ENCODE data around the gene SCN5A. TPM values are rescaled to one million over a fixed set of nuclear protein-coding genes. Genes with fewer than 3 reads are reported as not detected.

The SCN5A gene
- total RNA-seq, 1 experiment from 2014 or later: 4.7 TPM

- no peaks in the 10 kb centered on the region; the same call in 1 of the 2 replicates for H3K27me3 ChIP-seq (ENCODE audit: insufficient read depth, low read depth)
- no peak for DNase-seq
- H3K4me1 ChIP-seq (replicated peaks; ENCODE audit: insufficient read depth): no peaks in the 10 kb centered on the region
- POLR2A ChIA-PET (ENCODE audit: unreplicated experiment): no interaction called here
- TF ChIP-seq EZH2 (IDR thresholded peaks at IDR 0.05; ENCODE audit: low read depth) (no peak), CTCF (conservative IDR thresholded peaks at IDR 0.05) (peak; percentile 42; the same call in 1 of the 2 replicates)
- no peak overlapping the region for H3K4me2 ChIP-seq
- H3K27ac ChIP-seq: no peak overlapping the region
- BruUV-seq (replicated peaks): no TSS peak
- no peaks in the 10 kb centered on the region for H3K79me2 ChIP-seq (ENCODE audit: low read depth)
- H3F3A ChIP-seq (ENCODE audit: insufficient read depth, low read depth): no peaks in the 10 kb centered on the region
- no peaks in the 10 kb centered on the region for H3K9me2 ChIP-seq (ENCODE audit: insufficient read depth)
- no peaks in the 10 kb centered on the region for H3K9me3 ChIP-seq (ENCODE audit: insufficient read depth, low read depth)
- H3K36me3 ChIP-seq (ENCODE audit: low read depth): no peaks in the 10 kb centered on the region
- intact Hi-C loops (cut with micrococcal nuclease; ENCODE audit: unreplicated experiment): no loop called here
- CTCF ChIA-PET: no interaction called here
- no peak overlapping the region for H2AFZ ChIP-seq
- no peak overlapping the region for H3K4me3 ChIP-seq
- H4K20me1 ChIP-seq (ENCODE audit: insufficient read depth): no peaks in the 10 kb centered on the region
Measured at GRCh38 chr3:38627956-38628355, 21.5 kb downstream of the SCN5A start.

- POLR2A ChIA-PET (ENCODE audit: unreplicated experiment): interaction anchor here (0.6 kb wide), 1 partner anchor 711 kb away, joined by 3 read pairs; no protein-coding TSS in a partner anchor
- no peaks in the 10 kb centered on the region for H3K79me2 ChIP-seq (ENCODE audit: low read depth)
- no peak overlapping the region for H3K27ac ChIP-seq
- H3K9me2 ChIP-seq (ENCODE audit: insufficient read depth): no peaks in the 10 kb centered on the region
- H4K20me1 ChIP-seq (ENCODE audit: insufficient read depth): no peaks in the 10 kb centered on the region
- H3K27me3 ChIP-seq (ENCODE audit: insufficient read depth, low read depth): no peaks in the 10 kb centered on the region
- H2AFZ ChIP-seq: no peak overlapping the region
- H3F3A ChIP-seq (ENCODE audit: insufficient read depth, low read depth): no peaks in the 10 kb centered on the region
- no peaks in the 10 kb centered on the region for H3K4me1 ChIP-seq (replicated peaks; ENCODE audit: insufficient read depth)
- no peaks in the 10 kb centered on the region for H3K36me3 ChIP-seq (ENCODE audit: low read depth)
- H3K9me3 ChIP-seq (ENCODE audit: insufficient read depth, low read depth): no peaks in the 10 kb centered on the region
- no peak overlapping the region for H3K4me3 ChIP-seq
- DNase-seq: no peak
- TF ChIP-seq CTCF (conservative IDR thresholded peaks at IDR 0.05) (no peak), EZH2 (IDR thresholded peaks at IDR 0.05; ENCODE audit: low read depth) (no peak)
- BruUV-seq (replicated peaks): no TSS peak
- intact Hi-C loops (cut with micrococcal nuclease; ENCODE audit: unreplicated experiment): no loop called here
- no peak overlapping the region for H3K4me2 ChIP-seq
- CTCF ChIA-PET: no interaction called here
Measured at GRCh38 chr3:38626171-38626570, 23.3 kb downstream of the SCN5A start.

GRCh38 chr3:38623539-38623938, 25.9 kb downstream of the SCN5A start:
- H3K4me2 ChIP-seq: no peak overlapping the region
- no peak overlapping the region for H3K4me3 ChIP-seq
- H3K27me3 ChIP-seq (ENCODE audit: insufficient read depth, low read depth): peaks cover 14% of the 10 kb centered on the region
- TF ChIP-seq EZH2 (IDR thresholded peaks at IDR 0.05; ENCODE audit: low read depth) (no peak), CTCF (conservative IDR thresholded peaks at IDR 0.05) (no peak)
- no peak overlapping the region for H2AFZ ChIP-seq
- no peaks in the 10 kb centered on the region for H3K79me2 ChIP-seq (ENCODE audit: low read depth)
- H3K9me2 ChIP-seq (ENCODE audit: insufficient read depth): no peaks in the 10 kb centered on the region
- H3K36me3 ChIP-seq (ENCODE audit: low read depth): no peaks in the 10 kb centered on the region
- no peaks in the 10 kb centered on the region for H3K4me1 ChIP-seq (replicated peaks; ENCODE audit: insufficient read depth)
- no peak for DNase-seq
- intact Hi-C loops (cut with micrococcal nuclease; ENCODE audit: unreplicated experiment): no loop called here
- ChIA-PET POLR2A (ENCODE audit: unreplicated experiment) (no interaction called here), CTCF (no interaction called here)
- no peak overlapping the region for H3K27ac ChIP-seq
- no peaks in the 10 kb centered on the region for H3K9me3 ChIP-seq (ENCODE audit: insufficient read depth, low read depth)
- no TSS peak for BruUV-seq (replicated peaks)
- no peaks in the 10 kb centered on the region for H3F3A ChIP-seq (ENCODE audit: insufficient read depth, low read depth)
- no peaks in the 10 kb centered on the region for H4K20me1 ChIP-seq (ENCODE audit: insufficient read depth)

All from PC-9 (cell line).